IPS DF 4.7 (cell line): ENCODE data around the gene TRIP13.
"Not testable (repeated sequence)": the region's sequence is repeated elsewhere in the genome, so short reads cannot be mapped to it uniquely, and the experiment has no call there.

ENCODE experiments used
- DNase-seq: peaks from one replicate; pipeline ENCODE4 v3.0.0-alpha.2; 2013; ENCODE audit warnings: low spot score; ENCODE audit errors: extremely low read depth

The TRIP13 gene

DNA sequence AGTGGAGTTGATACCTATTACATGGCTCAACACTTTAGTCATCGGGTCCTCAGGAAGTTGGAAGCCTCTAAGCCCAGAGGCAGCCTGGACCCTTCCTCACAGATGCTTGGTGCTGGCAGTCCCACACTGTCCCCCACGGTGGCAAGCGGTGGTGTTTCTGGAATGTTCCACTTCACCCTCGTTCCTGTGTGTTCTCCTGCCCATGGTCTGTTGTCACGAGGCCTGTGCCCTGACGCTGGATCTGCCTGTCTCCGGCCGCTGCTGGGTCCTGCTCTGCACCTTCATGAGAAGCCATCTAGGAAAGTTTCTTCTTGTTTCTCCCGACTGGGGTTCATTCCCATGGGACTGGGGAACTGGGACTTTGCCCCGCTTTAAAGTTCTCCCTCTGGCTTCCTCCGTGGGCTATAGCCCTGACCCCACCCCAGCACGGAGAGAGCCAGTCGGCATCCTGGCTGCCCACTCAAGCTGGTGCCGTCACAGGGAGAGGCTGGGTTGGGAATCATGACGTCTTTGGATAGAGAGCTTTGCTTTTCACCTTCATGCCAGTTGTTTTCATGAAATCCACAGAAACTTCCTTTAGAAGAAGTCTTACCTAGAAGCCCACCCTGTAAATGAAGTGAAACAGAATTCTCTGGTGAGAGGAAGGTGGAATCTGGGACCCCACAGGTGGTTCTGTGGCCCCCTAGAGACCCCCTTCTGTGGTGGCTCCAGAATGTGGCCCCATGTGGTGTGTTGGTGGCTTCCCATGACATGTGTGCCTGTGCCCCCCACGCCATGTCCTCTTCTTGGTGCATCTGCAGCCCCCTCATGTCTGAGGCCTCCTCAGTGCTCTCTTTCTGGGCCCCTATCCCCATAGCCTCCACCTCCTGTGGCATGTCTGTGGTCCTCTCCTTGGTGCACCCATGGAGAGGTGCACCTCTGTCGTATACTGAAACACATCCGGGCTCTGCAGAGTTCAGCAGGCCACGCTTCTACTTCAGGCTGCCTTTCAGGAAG lies 43.8 kb downstream of the TRIP13 start:
- no peak for DNase-seq

GRCh38 chr5:937151-937924 lies 44.7 kb downstream of the TRIP13 start:
- no peak for DNase-seq

- DNase-seq = no peak
These were observed 46.7 kb downstream of the TRIP13 start for GRCh38 chr5:939368-939767.

- not testable (repeated sequence) for DNase-seq
These were observed 48.1 kb downstream of the TRIP13 start for GRCh38 chr5:940741-941140.

DNA sequence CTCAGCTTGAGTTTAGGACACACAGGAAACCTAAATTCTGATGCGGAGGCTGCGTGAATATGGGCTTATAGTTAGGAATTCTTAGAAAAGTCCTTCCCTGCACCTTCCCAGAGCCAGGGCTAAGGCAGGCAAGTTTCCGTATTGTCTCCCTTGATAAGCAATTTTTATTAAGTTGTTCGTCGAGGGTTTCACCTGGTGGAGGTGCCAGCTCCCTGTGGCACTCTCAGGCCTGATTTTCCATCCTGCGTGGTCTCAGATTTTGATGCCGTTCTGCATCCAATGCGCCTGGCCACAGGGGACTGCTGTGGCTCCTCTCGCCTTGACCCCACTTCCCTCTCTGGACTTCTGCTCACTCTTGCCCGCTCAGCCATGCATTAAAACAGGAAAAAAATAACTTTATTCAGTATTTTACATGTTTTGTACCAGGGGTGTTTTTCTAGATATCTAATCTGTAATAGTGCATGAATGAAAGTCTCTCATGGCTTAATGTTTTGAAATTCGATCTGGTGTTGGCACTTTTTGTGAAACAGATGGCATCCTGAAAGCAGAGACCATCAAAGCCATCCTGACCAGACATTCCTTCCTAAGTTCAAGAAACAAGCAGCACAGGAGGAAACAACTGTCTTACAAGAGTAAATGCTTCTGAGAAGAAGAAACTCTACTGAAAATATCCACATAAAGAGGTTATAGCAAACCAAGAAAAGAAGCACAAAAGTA lies 50.7 kb downstream of the TRIP13 start:
- no peak for DNase-seq

GRCh38 chr5:943918-944620 lies 51.4 kb downstream of the TRIP13 start:
- DNase-seq = no peak

DNA sequence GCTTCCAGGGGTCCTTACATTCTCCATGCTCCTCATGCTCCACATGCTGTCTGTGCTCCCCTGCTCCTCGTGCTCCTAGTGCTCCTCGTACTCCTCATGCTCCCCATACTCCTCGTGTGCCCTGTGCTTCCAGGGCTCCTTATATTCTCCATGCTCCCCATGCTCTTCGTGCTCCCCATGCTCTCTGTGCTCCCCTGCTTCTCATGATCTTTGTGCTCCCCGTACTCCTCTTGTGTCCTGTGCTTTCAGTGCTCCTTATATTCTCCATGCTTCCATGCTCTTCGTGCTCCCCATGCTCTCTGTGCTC lies 51.9 kb downstream of the TRIP13 start:
- DNase-seq = no peak

- no peak for DNase-seq
These were observed 52.5 kb downstream of the TRIP13 start for GRCh38 chr5:944992-945685.

DNA sequence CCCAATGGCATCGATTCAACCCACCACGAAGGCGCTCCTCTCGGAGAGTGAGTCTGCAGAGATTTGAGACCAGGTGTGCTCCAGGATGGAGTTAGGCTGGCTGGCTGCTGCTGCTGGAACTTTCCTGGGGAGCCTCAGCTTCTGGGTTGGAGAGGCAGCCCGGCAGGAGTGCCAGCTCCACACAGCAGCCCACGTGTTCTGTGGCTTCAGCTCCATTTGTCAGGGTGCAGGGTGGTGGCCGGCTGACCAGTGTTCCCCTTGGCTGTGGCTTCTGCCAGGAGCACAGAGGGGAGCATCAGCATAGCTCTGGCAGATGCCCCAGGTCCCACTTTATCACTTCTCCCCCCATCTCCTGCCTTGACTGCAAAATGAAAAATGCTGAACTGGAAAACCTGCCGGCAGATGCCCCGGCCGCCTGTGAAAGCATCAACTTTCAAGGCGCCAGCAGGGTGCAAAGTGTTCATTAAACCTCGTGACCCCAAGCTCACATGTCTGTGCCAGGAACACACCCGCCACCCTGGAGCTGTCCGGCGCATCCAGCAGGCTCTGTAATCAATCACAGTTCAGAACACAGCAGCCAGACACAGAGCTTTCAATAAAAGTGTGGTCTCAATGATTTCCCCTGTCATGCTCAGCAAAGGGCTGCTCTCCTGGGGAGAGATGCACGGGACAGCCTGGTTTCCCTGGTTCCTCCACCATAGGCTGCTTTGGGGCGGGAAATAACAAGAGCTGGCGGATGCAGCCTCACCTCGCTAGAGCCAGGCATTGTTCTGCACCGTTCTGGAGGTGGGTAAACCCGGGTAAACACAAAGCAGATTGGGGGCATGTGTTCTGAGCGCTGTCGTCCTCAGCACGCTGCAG lies 53.2 kb downstream of the TRIP13 start:
- no peak for DNase-seq

GRCh38 chr5:946720-947625 lies 54.3 kb downstream of the TRIP13 start:
- DNase-seq = no peak

DNA sequence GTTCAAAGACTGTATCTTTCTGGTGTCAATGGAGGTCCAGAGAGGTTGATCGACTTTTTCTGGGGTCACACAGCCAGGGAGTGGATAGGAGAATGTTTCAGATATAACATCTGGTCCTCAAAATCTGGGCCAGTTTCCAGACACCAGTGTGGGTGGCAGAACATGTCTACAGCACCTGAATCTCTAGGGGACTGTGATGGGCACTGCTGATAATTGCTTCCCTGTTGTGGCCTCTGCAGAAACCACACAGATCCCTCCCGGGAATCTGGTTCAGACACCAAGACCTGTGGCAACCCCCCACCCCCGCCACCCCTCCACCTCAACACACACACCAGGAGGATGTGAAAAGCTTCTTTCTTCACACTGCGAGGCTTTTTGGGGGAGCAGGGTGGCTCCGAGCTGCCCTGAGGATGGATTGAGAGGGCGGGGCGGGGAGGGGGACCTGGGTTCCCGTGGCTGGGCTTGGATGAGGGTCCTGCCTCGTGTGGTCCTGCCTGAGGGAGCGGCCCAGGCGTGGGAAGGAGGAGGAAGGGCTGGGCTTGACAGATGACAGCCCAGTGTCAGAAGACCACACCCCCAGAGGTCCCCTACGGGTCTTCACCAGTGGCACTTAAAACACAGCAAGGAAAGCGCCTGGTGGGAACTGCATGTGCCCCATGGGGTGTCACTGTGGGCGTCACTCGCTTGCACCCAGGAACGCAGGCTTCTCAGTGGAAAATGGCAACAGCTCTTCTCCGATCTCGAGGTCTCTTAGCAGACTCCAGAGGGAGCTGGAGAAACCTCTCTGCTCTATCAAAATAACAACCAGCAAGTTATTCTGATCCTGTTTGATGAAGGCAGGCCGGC lies 55.2 kb downstream of the TRIP13 start:
- no peak for DNase-seq

DNA sequence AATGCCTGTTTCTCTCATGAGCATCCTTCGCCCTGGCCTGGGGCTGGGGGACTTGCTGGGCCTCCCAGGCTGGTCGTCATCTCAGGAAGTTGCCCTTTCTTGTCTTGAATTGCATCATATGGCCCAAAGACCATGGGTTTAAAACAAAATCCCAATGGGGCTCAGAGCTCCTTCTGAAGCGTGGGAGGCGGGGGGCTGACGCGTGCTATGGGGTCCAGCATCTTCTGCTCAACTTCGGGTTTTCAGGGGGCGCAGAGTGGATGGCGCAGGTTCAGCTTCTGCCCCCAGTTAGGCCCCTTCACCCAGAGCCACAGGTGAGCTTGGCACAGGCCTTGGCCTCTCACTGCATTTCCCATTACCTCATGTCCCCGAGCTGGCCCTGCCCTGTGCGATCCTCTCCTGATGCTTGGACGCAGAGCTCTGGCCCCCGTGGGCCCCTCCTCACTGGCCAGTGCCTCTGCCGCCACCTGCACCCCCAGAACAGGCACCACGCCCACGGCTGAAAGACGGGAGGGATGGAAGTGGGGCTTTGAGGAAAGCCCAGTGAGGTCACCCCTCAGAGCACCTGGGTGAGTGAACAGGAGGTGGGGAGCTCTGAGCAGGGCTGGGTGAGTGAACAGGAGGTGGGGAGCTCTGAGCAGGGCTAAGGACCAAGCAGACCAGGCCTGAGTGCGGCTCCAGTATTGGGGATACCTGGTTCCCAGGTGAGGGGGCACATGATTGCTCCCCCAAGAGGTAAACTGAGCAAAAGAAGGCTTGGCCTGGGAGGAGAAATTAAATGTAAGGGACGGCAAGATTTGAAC lies 56.0 kb downstream of the TRIP13 start:
- DNase-seq = no peak

DNA sequence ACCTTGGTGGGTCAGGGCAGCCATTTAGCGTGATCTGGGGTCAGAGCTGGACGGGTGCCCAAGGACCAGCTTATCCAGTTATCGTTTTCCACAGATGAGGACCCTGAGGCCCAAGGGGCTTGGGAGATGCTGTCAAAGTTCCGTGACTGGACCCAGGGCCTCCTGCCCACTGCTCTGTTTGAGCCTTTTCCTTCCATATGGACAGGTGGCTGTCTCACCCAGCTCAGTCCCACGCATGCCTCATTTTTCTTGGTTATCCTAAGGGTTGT lies 56.5 kb downstream of the TRIP13 start:
- DNase-seq = no peak

DNA sequence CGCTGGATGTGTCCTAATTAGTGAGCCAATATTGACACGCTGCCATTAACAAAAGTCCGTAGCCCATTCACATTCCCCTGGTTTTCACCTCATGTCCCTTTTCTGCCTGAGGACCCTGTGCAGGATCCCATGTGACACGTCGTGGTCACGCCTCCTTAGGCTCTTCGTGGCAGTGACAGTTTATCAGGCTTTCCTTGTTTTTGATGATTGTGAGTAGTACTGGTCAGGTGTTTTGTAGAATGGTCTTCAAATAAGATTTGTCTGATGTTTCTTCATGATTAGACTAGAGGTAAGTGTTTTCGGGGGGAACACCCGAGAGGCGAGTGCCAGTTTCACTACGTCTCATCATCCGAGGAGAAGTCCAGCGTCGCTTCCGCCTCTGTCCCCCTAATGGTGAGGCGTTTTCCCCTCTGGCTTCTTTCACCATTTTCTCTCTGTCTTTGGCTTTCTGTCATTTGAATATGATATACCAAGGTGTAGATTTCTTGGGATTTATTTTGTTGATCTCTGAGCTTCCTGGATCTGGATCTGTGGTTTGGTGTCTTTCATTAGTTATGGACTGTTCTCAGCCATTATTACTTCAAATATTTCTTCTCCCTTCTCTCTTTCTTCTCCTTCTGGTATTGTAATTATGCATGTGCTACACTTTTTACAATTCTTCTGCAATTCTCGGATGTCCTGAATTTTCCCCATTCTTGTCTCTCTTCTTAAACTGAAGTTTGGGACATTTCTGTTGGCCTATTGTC lies 57.3 kb downstream of the TRIP13 start:
- DNase-seq = no peak

DNA sequence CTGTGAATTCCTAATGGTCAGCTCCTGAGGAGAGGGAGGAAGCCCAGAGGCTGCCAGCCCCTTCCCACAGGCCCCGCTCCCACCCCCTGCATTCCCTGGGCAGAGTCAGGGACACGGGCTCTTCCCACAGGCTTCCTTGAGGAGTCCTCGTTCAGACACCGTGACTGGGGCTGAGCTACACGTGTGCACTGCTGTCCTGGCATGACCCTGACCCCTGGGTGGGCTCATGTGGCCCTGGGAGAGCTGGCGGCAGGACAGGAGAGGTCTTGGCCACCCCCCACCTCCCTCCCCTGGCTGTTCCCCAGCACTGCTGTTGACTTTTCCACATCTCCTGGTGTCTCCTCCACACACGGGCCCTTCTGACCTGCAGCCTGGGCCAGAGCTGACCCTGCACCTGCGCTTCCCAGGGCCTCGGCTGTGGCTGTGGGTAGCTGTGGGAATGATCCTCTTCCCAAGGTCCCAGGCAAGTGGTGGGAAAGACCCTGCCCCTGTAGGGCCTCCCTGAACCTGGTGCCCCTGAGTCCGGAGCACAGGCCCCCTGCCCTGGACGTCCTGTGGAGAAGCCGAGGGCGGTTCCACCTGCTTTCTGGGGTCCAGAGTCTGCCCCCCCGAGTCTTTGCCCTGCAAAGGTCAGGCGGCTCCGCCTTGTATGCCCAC lies 59.4 kb downstream of the TRIP13 start:
- no peak for DNase-seq
